ENCODE results near the gene HOXC6. TPM values are rescaled to one million over a fixed set of nuclear protein-coding genes. Genes with fewer than 3 reads are reported as not detected.
A peak's percentile ranks its signal among the peaks of the same experiment; 100 is the strongest.

The HOXC6 gene
- total and polyA plus RNA-seq, 2 of the 8 experiments (the other 6 are each of a cell fraction or from before 2014, with no cell fraction given): not detected

DNA sequence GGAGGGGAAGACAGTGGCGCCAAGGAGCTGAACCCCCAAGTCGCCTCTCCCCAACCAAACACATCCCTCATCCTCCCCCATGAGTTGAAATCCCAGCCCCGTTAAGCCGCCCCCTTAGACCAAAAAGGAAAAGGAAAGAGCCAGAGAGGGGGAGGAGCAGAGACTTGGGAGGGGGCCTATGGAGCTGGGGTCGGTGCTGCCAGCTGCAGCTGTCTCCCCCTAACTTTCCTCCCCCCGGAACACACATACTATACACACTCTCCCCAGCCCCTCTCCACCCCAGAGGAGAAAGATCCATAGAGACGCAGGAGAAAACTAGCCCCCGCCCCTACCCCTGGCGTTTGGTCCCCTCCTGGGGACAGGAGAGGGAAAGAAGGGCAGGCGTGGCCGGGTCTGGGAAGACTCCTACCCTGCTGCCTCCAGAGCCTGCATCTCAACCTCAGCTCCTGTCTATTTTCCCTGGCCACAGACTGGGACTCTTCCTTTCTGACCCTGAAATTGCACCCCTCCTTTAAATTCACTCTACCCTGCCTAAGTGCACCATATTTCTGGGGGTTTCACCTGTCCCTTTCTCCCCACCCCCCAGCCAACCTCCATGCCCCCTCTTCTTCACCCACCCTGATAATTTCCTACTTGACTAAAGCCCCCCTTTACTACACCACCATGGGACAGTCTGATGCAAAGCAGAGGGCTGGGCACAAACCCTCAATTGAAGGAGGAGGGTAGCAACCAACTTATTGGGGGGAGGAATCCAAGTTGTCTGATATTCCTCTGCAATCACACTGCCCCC lies 29.9 kb upstream of the HOXC6 start:
- ChIA-PET CTCF (ENCODE audit: partially characterized antibody) (interaction anchor here (0.6 to 11.3 kb wide), 13 partner anchors 10 to 210 kb away, joined by 3 to 154 read pairs (median 6); partner anchors contain the start of genes HOXC10, HOXC5 and HOXC8), POLR2A (ENCODE audit: partially characterized antibody) (interaction anchor here (1.2 kb wide), 2 partner anchors 10 to 218 kb away, joined by 3 read pairs; no protein-coding TSS in a partner anchor)
- Histone ChIP-seq H3K4ac (replicated peaks; ENCODE audit: insufficient read length, low read depth, low read length) (no peak overlapping the region), H3K27ac (ENCODE audit: low read depth, low read length) (no peak overlapping the region), H2BK12ac (ENCODE audit: low read depth, low read length) (no peak overlapping the region), H3K23ac (ENCODE audit: insufficient read length) (no peak overlapping the region), H3K4me3 (ENCODE audit: extremely low read depth in 1 of 4, insufficient read depth in 2 of 4, low read depth in 3 of 4, low read length in 4 of 4) (no peak overlapping the region), H2BK5ac (ENCODE audit: low read depth, low read length) (no peak overlapping the region), H3K9ac (replicated peaks in 1 of 4; ENCODE audit: extremely low read depth in 1 of 4, low read depth in 3 of 4, low read length in 3 of 4) (no peak overlapping the region), H2AFZ (ENCODE audit: low read length) (no peak overlapping the region), H2BK15ac (ENCODE audit: low read length) (no peak overlapping the region), H3K27me3 (replicated peaks in 1 of 4; ENCODE audit: control insufficient read depth in 3 of 4, extremely low read depth in 1 of 4, insufficient read depth in 3 of 4, low read length in 3 of 4) (peaks cover 98 to 100% (median 100%) of the 10 kb centered on the region in 4 experiments), H3K4me1 (replicated peaks in 1 of 4; ENCODE audit: control insufficient read depth in 3 of 4, insufficient read depth in 4 of 4, low read length in 3 of 4) (peaks cover 0 to 17% (median 8%) of the 10 kb centered on the region in 4 experiments; a peak in 5 of 7 replicates), H3K18ac (ENCODE audit: extremely low read depth, low read length) (no peak overlapping the region), H2BK120ac (replicated peaks; ENCODE audit: low read depth, low read length) (no peak overlapping the region), H3K14ac (ENCODE audit: insufficient read length) (no peak overlapping the region), H3K79me2 (ENCODE audit: control insufficient read depth in 1 of 2, insufficient read depth in 2 of 2, low read length in 2 of 2) (no peaks in the 10 kb centered on the region), H3K4me2 (ENCODE audit: insufficient read depth in 1 of 2, low read depth in 2 of 2, low read length in 2 of 2) (no peak overlapping the region), H3K9me3 (ENCODE audit: insufficient read depth in 2 of 2, low read depth in 1 of 2, low read length in 1 of 2) (peaks cover 0 to 4% of the 10 kb centered on the region in 2 experiments; a peak in 1 of 4 replicates), H2AK5ac (ENCODE audit: low read depth, low read length) (no peak overlapping the region), H3K79me1 (ENCODE audit: low read depth, low read length) (no peaks in the 10 kb centered on the region), H2BK20ac (ENCODE audit: low read length) (no peak overlapping the region), H3K36me3 (ENCODE audit: control insufficient read depth in 2 of 4, insufficient read depth in 4 of 4, low read length in 3 of 4) (peaks cover 0 to 20% (median 0%) of the 10 kb centered on the region in 4 experiments; a peak in 1 of 8 replicates), H4K8ac (ENCODE audit: extremely low read depth, insufficient read depth, low read length) (no peak overlapping the region), H4K91ac (replicated peaks; ENCODE audit: insufficient read length, low read length) (no peak overlapping the region), H3K23me2 (ENCODE audit: low read depth, low read length) (peaks cover 4% of the 10 kb centered on the region; the same call in 1 of the 2 replicates), H3K56ac (replicated peaks; ENCODE audit: insufficient read length, low read depth, low read length) (no peak overlapping the region), H4K20me1 (replicated peaks in 1 of 2; ENCODE audit: control insufficient read depth in 1 of 2, insufficient read depth in 2 of 2, low read length in 2 of 2) (peaks cover 22 to 23% of the 10 kb centered on the region in 2 experiments), H4K5ac (ENCODE audit: insufficient read length, low read depth, low read length) (no peak overlapping the region)
- DNase-seq (ENCODE audit: low read depth in 1 of 2, low spot score in 2 of 2) (no peak), FAIRE-seq (no peak)
- 26% methylated on average over 8 of the region's 11 CpGs; no CpG with 5 or more reads in 1 of the 2 experiments for WGBS, 2 experiments (ENCODE audit: extremely low coverage in 1 of 2, insufficient coverage in 1 of 2, insufficient read length in 1 of 2, insufficient replicate concordance in 2 of 2, low coverage in 1 of 2, low lambda C conversion rate in 2 of 2, missing lambda C conversion rate in 1 of 2)
- no peak for TF ChIP-seq NANOG (IDR thresholded peaks at IDR 0.05; ENCODE audit: insufficient read depth, low read depth, low read length, poor library complexity, severe bottlenecking)
- TF ChIP-seq, protein P1, sequence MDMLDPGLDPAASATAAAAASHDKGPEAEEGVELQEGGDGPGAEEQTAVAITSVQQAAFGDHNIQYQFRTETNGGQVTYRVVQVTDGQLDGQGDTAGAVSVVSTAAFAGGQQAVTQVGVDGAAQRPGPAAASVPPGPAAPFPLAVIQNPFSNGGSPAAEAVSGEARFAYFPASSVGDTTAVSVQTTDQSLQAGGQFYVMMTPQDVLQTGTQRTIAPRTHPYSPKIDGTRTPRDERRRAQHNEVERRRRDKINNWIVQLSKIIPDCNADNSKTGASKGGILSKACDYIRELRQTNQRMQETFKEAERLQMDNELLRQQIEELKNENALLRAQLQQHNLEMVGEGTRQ (IDR thresholded peaks at IDR 0.05; ENCODE audit: low read length): no peak
- no peak for TF ChIP-seq BRCA1 (IDR thresholded peaks at IDR 0.05; ENCODE audit: low read depth, low read length)
- TF ChIP-seq EP300 (IDR thresholded peaks at IDR 0.05; ENCODE audit: borderline replicate concordance in 1 of 2, low read depth in 2 of 2, low read length in 2 of 2): no peak
- peak; percentile 92 for TF ChIP-seq RNF2 (IDR thresholded peaks at IDR 0.05; ENCODE audit: borderline replicate concordance, low read depth, low read length, missing control alignments, poor library complexity, severe bottlenecking)
- TF ChIP-seq YY1 (IDR thresholded peaks at IDR 0.05; ENCODE audit: low read depth, low read length): no peak

All from H1 (cell line).